AG04449 (cell line): Measurements from ENCODE around the gene POU2AF2.

Experiments used
- CTCF ChIA-PET: fragments of 350-600 bp; formaldehyde crosslinking; extraction: SDS; loops from one replicate; lab custom pipeline; 2021; ENCODE audit warnings: antibody characterized with exemption; lab: Yijun Ruan, JAX
- POLR2A ChIA-PET: fragments of 400-600, 350-600 bp; formaldehyde crosslinking; extraction: SDS; loops from one replicate; lab custom pipeline; 2020; ENCODE audit warnings: antibody characterized with exemption, inconsistent platforms; lab: Yijun Ruan, JAX
- DNase-seq: peaks from one replicate; pipeline ENCODE4 v3.0.0-alpha.2; 2010; ENCODE audit warnings: low read depth, low spot score
- H3K4me3 ChIP-seq: 2 replicates; pipeline ENCODE4 v1.5.1; 2011; ENCODE audit warnings: low read depth, mild to moderate bottlenecking, control low read depth, low read length
- TF ChIP-seq, protein P1 (sequence below): IDR thresholded peaks from one replicate; pipeline ENCODE4 v1.5.1; 2011; ENCODE audit warnings: mild to moderate bottlenecking, moderate library complexity, low read length, control low read depth, inconsistent platforms; ENCODE audit not compliant: insufficient read depth; ENCODE audit errors: missing control alignments

Gene POU2AF2

DNA sequence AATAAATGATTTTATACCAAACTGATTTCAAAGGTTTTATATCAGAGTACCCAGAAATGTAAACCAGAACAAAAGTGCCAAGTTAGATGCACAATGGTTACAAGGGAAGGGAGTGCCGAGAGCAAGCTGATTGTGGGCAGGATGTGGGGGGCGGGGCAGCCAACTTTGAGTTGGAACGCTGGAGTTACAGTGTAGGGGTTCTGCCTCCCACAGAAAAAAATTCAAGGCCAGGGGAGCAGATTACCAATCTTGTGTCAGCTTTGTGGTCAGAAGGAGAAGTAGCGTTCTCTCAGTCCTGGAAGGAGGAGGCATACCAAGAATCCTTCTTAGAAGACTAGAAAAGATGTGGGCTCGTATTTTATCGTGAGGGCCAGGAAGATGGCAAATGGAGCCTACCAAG lies 15.9 kb upstream of the POU2AF2 start:
- TF ChIP-seq, protein P1, sequence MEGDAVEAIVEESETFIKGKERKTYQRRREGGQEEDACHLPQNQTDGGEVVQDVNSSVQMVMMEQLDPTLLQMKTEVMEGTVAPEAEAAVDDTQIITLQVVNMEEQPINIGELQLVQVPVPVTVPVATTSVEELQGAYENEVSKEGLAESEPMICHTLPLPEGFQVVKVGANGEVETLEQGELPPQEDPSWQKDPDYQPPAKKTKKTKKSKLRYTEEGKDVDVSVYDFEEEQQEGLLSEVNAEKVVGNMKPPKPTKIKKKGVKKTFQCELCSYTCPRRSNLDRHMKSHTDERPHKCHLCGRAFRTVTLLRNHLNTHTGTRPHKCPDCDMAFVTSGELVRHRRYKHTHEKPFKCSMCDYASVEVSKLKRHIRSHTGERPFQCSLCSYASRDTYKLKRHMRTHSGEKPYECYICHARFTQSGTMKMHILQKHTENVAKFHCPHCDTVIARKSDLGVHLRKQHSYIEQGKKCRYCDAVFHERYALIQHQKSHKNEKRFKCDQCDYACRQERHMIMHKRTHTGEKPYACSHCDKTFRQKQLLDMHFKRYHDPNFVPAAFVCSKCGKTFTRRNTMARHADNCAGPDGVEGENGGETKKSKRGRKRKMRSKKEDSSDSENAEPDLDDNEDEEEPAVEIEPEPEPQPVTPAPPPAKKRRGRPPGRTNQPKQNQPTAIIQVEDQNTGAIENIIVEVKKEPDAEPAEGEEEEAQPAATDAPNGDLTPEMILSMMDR: no peak
- H3K4me3 ChIP-seq: no peak overlapping the region
- no peak for DNase-seq
- CTCF ChIA-PET: interaction anchor here (1.0 to 3.9 kb wide), 12 partner anchors 9 to 1029 kb away, joined by 3 to 22 read pairs (median 4); no protein-coding TSS in a partner anchor
- POLR2A ChIA-PET: no interaction called here

DNA sequence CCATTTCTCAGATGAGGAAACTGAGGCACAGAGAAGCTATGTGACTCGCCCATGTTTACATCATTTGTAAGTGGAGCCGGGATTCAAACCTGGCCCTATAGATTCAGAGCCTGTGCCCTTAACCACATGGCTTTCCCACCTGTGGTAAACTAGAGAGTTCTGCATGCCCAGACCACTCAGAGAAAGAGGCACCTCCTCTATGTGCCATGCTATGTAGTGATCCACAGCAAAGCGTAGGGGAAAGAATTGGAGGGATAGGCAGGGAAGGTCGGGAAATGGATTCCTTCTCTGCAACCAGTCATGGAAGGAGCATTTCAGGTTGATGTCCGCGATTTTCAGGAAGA lies 15.4 kb upstream of the POU2AF2 start:
- POLR2A ChIA-PET: no interaction called here
- no peak overlapping the region for H3K4me3 ChIP-seq
- CTCF ChIA-PET: interaction anchor here (0.9 to 3.9 kb wide), 16 partner anchors 9 to 1029 kb away, joined by 3 to 22 read pairs (median 4); no protein-coding TSS in a partner anchor
- no peak for DNase-seq
- TF ChIP-seq, protein P1: no peak

DNA sequence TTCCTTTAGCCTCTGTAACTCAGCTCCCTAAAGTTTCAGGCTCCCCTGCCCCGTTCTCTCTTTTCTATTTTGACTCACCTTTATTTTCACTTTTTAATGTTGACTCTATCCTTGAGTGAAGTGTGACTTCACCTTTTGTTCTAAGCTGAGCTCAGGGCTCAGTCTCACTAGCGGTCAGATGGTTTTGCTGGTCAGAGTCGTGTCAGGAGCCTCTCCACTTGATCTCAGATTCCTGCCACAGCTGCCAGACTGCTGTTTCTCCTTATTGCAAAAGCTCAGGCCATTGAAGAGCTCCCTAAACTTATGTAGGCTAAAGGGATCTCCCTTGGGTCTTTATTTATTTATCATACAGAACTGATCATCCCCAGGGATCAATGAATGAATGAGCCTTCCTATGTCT lies 13.7 kb upstream of the POU2AF2 start:
- CTCF ChIA-PET: interaction anchor here (1.2 to 3.9 kb wide), 3 partner anchors 11 to 51 kb away, joined by 3 to 22 read pairs (median 3); no protein-coding TSS in a partner anchor
- TF ChIP-seq, protein P1: no peak
- H3K4me3 ChIP-seq: no peak overlapping the region
- DNase-seq: no peak
- POLR2A ChIA-PET: no interaction called here

DNA sequence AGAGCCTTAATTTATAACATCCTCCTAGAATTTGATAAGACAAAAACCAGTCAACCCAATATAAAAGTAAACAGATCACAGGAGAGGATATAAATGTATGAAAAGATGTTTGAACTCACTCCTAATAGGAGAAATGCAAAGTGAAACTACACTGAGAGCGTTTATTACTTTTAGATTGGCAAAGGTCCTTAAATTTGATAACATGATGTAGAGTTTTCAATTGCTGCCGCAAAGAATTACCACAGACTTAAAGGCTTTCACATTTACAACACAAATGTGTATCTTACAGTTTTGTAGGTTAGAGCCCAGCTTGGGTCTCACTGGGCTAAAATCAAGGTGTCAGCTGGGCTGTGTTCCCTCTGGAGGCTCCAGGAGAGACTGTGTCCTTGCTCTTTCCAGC lies 9.1 kb upstream of the POU2AF2 start:
- CTCF ChIA-PET: no interaction called here
- TF ChIP-seq, protein P1: no peak
- H3K4me3 ChIP-seq: no peak overlapping the region
- POLR2A ChIA-PET: no interaction called here
- no peak for DNase-seq

DNA sequence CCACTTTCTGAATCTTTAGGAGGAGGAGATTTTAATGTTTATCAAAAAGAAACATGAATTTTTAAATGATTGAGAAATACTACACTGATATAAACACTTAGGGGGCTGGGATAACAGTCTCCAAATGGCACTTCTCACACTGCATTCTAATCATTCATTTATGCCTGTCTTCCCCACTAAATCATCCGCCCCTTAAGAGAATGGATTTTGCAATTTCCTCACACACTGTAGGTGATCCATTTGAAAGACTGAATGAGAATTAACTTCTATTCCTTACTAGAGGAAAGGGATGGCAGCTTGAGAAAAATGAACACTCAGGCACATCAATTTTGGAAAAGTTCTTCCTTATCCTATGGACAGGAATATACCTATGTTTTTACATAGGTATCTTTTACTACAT lies 7.6 kb upstream of the POU2AF2 start:
- POLR2A ChIA-PET: no interaction called here
- no peak overlapping the region for H3K4me3 ChIP-seq
- no peak for DNase-seq
- CTCF ChIA-PET: no interaction called here
- TF ChIP-seq, protein P1: no peak

DNA sequence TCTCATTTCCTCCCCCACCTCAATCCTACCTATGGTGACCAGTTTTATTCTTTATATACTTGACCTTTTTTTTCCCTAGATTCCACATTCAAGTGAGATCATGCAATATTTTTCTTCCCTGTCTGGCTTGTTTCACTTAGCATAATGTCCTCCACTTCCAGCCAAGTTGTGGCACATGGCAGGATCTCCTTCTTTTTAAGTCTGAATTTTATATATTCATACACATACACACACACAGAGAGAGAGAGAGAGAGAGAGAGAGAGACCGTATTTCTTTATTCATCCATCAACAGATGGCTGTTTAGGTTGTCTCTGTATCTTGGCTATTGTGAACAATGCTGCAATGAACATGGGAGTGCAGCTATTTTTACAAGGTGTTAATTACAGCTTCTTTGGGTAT lies 1.4 kb downstream of the POU2AF2 start:
- TF ChIP-seq, protein P1: no peak
- CTCF ChIA-PET: no interaction called here
- POLR2A ChIA-PET: no interaction called here
- H3K4me3 ChIP-seq: no peak overlapping the region
- DNase-seq: no peak
